Measurements from ENCODE around the gene SPATA20.
A peak's percentile ranks its signal among the peaks of the same experiment; 100 is the strongest.

SPATA20 gene

GRCh38 chr17:50559674-50560184, 12.8 kb downstream of the SPATA20 start:
- Histone ChIP-seq H3F3A (ENCODE audit: insufficient read depth, low read length) (no peaks in the 10 kb centered on the region), H3K27ac (ENCODE audit: low read length) (no peak overlapping the region), H3K4me1 (ENCODE audit: low read length) (peaks cover 8% of the 10 kb centered on the region), H3K9me3 (replicated peaks; ENCODE audit: insufficient read depth, low read length) (no peaks in the 10 kb centered on the region), H4K20me1 (ENCODE audit: insufficient read depth, low read length) (no peaks in the 10 kb centered on the region), H3K9me2 (replicated peaks; ENCODE audit: insufficient read depth, low read length) (no peaks in the 10 kb centered on the region), H2AFZ (ENCODE audit: low read length) (peak overlapping the region; percentile 74), H3K79me2 (ENCODE audit: low read length) (no peaks in the 10 kb centered on the region), H3K9ac (ENCODE audit: low read length) (no peak overlapping the region), H3K4me3 (ENCODE audit: low read length) (peak overlapping the region; percentile 65), H3K36me3 (replicated peaks; ENCODE audit: insufficient read depth, low read length) (no peaks in the 10 kb centered on the region), H3K27me3 (replicated peaks; ENCODE audit: insufficient read depth, low read length) (peaks cover 68% of the 10 kb centered on the region), H3K4me2 (ENCODE audit: low read depth, low read length) (peak overlapping the region; percentile 99)
- no peak for DNase-seq
- TF ChIP-seq EZH2 (optimal IDR thresholded peaks at IDR 0.05; ENCODE audit: low read depth, low read length) (no peak), EZH2phosphoT487 (IDR thresholded peaks at IDR 0.05; ENCODE audit: low read length) (no peak)
- TF ChIP-seq, protein P1, sequence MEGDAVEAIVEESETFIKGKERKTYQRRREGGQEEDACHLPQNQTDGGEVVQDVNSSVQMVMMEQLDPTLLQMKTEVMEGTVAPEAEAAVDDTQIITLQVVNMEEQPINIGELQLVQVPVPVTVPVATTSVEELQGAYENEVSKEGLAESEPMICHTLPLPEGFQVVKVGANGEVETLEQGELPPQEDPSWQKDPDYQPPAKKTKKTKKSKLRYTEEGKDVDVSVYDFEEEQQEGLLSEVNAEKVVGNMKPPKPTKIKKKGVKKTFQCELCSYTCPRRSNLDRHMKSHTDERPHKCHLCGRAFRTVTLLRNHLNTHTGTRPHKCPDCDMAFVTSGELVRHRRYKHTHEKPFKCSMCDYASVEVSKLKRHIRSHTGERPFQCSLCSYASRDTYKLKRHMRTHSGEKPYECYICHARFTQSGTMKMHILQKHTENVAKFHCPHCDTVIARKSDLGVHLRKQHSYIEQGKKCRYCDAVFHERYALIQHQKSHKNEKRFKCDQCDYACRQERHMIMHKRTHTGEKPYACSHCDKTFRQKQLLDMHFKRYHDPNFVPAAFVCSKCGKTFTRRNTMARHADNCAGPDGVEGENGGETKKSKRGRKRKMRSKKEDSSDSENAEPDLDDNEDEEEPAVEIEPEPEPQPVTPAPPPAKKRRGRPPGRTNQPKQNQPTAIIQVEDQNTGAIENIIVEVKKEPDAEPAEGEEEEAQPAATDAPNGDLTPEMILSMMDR (IDR thresholded peaks at IDR 0.05; ENCODE audit: low read length) = no peak

DNA sequence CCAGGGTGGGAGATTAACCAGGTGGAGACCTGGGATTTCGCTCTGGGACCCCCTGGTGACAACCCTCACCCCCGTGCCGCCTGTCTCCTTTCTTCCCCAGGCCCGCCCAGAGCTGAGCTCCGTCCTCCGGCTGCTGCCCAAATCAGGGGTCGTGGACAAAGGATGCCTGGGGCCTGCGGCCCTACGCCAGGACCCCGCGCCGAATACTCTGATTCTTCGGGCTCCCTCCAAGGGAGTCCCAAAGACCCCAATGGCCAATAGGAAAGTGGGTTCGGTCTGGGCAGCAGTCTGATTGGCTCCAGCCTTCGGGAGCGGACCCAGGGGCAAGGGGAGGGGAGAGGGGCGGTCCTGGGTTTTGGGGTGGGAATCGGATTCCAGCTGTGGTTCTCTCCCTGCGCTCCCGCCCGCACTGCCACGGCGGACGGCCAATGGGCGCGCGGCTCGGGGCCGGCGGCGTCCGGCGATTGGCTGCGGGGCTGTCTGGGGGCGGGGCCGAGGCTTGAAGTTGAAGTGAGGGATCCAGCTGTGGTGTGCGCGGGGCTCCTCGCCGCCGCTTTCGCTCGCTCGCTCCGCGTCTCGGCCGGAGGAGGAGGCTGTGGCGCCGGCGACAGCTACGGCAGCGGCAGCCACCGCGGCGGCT, 13.3 kb downstream of the SPATA20 start, which contains the start of gene CACNA1G:
Gene CACNA1G, plus strand, starts transcription at position 531 of the 640 bp plus-strand sequence. CDS start 745 bp downstream, outside the sequence.
- H3K4me3 ChIP-seq (ENCODE audit: low read length) = peak within 1 kb of the TSS; percentile 65
- H3K36me3 ChIP-seq (replicated peaks; ENCODE audit: insufficient read depth, low read length) = no peaks in the 10 kb centered on the region
- peak within 1 kb of the TSS; percentile 74 for H2AFZ ChIP-seq (ENCODE audit: low read length)
- peak within 1 kb of the TSS; percentile 99 for H3K4me2 ChIP-seq (ENCODE audit: low read depth, low read length)
- no peak within 1 kb of the TSS for H3K9ac ChIP-seq (ENCODE audit: low read length)
- peak; percentile 88 for DNase-seq
- H3K4me1 ChIP-seq (ENCODE audit: low read length) = peaks cover 8% of the 10 kb centered on the region
- no peak within 1 kb of the TSS for H3K27ac ChIP-seq (ENCODE audit: low read length)
- no peaks in the 10 kb centered on the region for H4K20me1 ChIP-seq (ENCODE audit: insufficient read depth, low read length)
- TF ChIP-seq EZH2 (optimal IDR thresholded peaks at IDR 0.05; ENCODE audit: low read depth, low read length) (no peak), EZH2phosphoT487 (IDR thresholded peaks at IDR 0.05; ENCODE audit: low read length) (no peak)
- TF ChIP-seq, protein P1 (IDR thresholded peaks at IDR 0.05; ENCODE audit: low read length) = no peak
- no peaks in the 10 kb centered on the region for H3F3A ChIP-seq (ENCODE audit: insufficient read depth, low read length)
- no peaks in the 10 kb centered on the region for H3K9me2 ChIP-seq (replicated peaks; ENCODE audit: insufficient read depth, low read length)
- no peaks in the 10 kb centered on the region for H3K79me2 ChIP-seq (ENCODE audit: low read length)
- no peaks in the 10 kb centered on the region for H3K9me3 ChIP-seq (replicated peaks; ENCODE audit: insufficient read depth, low read length)
- H3K27me3 ChIP-seq (replicated peaks; ENCODE audit: insufficient read depth, low read length) = peaks cover 73% of the 10 kb centered on the region

GRCh38 chr17:50560931-50561745, 14.2 kb downstream of the SPATA20 start:
- no peak for DNase-seq
- H3K79me2 ChIP-seq (ENCODE audit: low read length) = no peaks in the 10 kb centered on the region
- no peaks in the 10 kb centered on the region for H3K9me2 ChIP-seq (replicated peaks; ENCODE audit: insufficient read depth, low read length)
- peak overlapping the region; percentile 99 for H3K4me2 ChIP-seq (ENCODE audit: low read depth, low read length)
- H3K4me3 ChIP-seq (ENCODE audit: low read length) = peak overlapping the region; percentile 65
- no peak overlapping the region for H3K9ac ChIP-seq (ENCODE audit: low read length)
- H2AFZ ChIP-seq (ENCODE audit: low read length) = 0 out of 2 replicates have a peak overlapping the region, but pooled peaks have one; percentile 74
- peaks cover 81% of the 10 kb centered on the region for H3K27me3 ChIP-seq (replicated peaks; ENCODE audit: insufficient read depth, low read length)
- H4K20me1 ChIP-seq (ENCODE audit: insufficient read depth, low read length) = no peaks in the 10 kb centered on the region
- H3K9me3 ChIP-seq (replicated peaks; ENCODE audit: insufficient read depth, low read length) = no peaks in the 10 kb centered on the region
- peaks cover 8% of the 10 kb centered on the region for H3K4me1 ChIP-seq (ENCODE audit: low read length)
- no peaks in the 10 kb centered on the region for H3F3A ChIP-seq (ENCODE audit: insufficient read depth, low read length)
- H3K36me3 ChIP-seq (replicated peaks; ENCODE audit: insufficient read depth, low read length) = no peaks in the 10 kb centered on the region
- no peak overlapping the region for H3K27ac ChIP-seq (ENCODE audit: low read length)
- TF ChIP-seq, protein P1 (IDR thresholded peaks at IDR 0.05; ENCODE audit: low read length) = no peak
- TF ChIP-seq EZH2 (optimal IDR thresholded peaks at IDR 0.05; ENCODE audit: low read depth, low read length) = peak; percentile 99
- 0 out of 2 replicates have a peak, but pooled peaks have one; percentile 40 for TF ChIP-seq EZH2phosphoT487 (IDR thresholded peaks at IDR 0.05; ENCODE audit: low read length)

Data from MM.1S (cell line).